ENCODE results near the gene GTF2A1L. TPM values are rescaled to one million over a fixed set of nuclear protein-coding genes. Genes with fewer than 3 reads are reported as not detected.

GTF2A1L gene
- total RNA-seq, 2 experiments from 2014 or later, result not detected

DNA sequence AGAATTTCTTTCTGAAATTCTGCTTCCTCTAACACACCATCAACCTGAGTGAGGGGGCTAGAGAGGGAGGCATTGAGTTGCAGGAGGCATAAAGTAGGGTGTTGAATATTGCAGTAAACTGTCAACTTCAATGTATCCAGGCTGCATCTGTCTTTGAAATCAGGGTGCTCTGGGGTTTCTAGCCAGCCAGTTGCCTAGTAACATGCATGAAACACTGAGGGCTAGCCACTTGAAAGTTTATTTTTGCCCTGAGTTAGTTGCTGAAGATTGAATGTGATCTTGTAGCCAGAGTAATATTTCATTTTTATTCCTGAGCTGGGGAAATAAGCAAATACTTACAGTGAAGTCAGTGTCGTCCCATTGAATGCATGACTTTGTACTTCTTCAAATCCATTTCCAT is 96.0 kb downstream of the GTF2A1L start:
- DNase-seq, result no peak
- Mint-ChIP-seq H3K4me1 (ENCODE audit: low read depth) (no peaks in the 10 kb centered on the region), H3K36me3 (no peaks in the 10 kb centered on the region), H3K27me3 (peaks cover 16% of the 10 kb centered on the region), H3K27ac (no peak overlapping the region), H3K4me3 (no peak overlapping the region), H3K9me3 (no peaks in the 10 kb centered on the region)
- intact Hi-C loops (cut with micrococcal nuclease), result no loop called here
- POLR2A ChIA-PET, result no interaction called here
- CTCF ChIA-PET, result no interaction called here

DNA sequence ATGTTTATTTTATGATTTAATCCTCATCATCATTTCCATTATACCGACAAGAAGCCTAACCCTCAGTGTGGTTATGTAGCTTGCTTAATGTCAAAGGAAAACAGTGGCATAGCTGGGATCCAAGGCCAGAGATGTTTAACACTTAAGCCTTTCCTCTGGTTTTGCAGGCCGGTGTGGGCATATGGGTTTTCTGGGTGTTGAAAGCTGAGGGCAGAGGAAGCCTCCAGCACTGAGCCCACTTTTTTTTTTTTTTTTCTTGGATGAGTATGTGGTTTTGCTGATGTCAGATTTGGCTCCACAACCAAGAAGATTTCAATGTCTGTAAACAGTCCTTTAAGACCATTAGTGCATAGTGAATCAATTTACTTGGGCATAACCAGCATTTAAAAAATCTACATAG is 96.6 kb downstream of the GTF2A1L start:
- intact Hi-C loops (cut with micrococcal nuclease), result no loop called here
- Mint-ChIP-seq H3K4me3 (no peak overlapping the region), H3K36me3 (no peaks in the 10 kb centered on the region), H3K27me3 (peaks cover 16% of the 10 kb centered on the region), H3K27ac (no peak overlapping the region), H3K9me3 (no peaks in the 10 kb centered on the region), H3K4me1 (ENCODE audit: low read depth) (no peaks in the 10 kb centered on the region)
- CTCF ChIA-PET, result no interaction called here
- DNase-seq, result no peak
- POLR2A ChIA-PET, result no interaction called here

DNA sequence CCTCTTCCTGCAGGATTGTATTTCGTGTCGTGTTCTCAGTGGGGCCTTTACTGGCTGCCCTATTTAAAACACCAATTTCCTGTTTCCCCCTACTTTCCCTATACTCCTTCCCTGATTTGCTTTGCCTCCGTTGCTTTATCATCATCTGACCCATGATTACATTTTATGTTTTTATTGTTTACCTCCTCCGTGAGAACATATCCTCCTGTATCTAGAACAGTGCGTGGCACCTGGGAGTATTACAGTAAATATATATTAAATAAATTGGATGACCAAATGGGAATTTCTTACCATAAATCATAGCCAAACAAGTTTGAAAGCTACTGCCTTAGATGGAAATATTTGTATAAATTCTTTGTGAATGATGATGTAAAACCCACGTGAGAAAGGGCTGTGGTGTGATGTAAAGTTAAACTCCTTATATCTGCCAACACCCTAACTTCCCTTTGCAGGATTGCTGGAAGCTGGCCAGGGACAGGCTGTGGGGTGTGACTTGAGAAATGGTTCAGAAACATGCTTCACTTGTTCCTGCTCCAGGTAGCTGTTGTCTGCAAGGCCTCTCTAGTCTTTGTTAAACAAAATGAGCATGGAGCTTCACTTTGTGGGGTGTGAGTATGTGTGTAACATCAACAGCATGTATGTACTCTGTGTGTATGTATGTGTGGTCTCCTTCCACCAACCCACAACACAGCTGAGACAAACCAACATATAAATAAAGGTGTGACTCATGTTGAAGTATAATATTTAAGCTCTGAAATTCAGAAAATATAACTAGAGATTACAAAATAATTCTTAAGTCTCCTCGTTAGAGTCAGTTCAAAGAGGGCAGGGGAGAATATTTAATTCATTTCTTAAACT is 97.6 kb downstream of the GTF2A1L start:
- H3K36me3 Mint-ChIP-seq, result no peaks in the 10 kb centered on the region
- no peaks in the 10 kb centered on the region for H3K9me3 Mint-ChIP-seq
- CTCF ChIA-PET, result interaction anchor here (0.6 kb wide), 1 partner anchor 291 kb away, joined by 3 read pairs; no protein-coding TSS in a partner anchor
- H3K4me1 Mint-ChIP-seq (ENCODE audit: low read depth), result no peaks in the 10 kb centered on the region
- H3K4me3 Mint-ChIP-seq, result no peak overlapping the region
- intact Hi-C loops (cut with micrococcal nuclease), result no loop called here
- no peak overlapping the region for H3K27ac Mint-ChIP-seq
- H3K27me3 Mint-ChIP-seq, result peaks cover 16% of the 10 kb centered on the region
- POLR2A ChIA-PET, result no interaction called here
- no peak for DNase-seq

DNA sequence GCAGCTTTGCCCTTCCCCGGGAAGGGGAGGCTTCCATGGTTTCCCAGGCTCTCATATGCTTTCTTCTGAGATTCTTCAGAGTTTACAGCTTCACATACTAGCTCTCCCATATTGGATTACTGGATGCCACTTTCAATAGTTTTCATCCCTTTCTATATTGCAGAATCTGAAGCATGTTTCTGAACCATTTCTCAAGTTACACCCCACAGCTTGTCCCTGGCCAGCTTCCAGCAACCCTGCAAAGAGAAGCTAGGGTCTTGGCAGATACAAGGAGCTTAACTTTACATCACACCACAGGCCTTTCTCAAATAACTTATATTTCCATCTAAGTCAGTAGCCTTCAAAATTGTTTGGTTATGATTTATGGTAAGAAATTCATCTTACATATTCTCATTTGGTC is 98.3 kb downstream of the GTF2A1L start:
- H3K27me3 Mint-ChIP-seq, result peaks cover 17% of the 10 kb centered on the region
- CTCF ChIA-PET, result interaction anchor here (0.6 kb wide), 1 partner anchor 290 kb away, joined by 3 read pairs; no protein-coding TSS in a partner anchor
- H3K9me3 Mint-ChIP-seq, result no peaks in the 10 kb centered on the region
- H3K27ac Mint-ChIP-seq, result no peak overlapping the region
- no peak for DNase-seq
- intact Hi-C loops (cut with micrococcal nuclease), result no loop called here
- H3K36me3 Mint-ChIP-seq, result no peaks in the 10 kb centered on the region
- POLR2A ChIA-PET, result no interaction called here
- no peak overlapping the region for H3K4me3 Mint-ChIP-seq
- H3K4me1 Mint-ChIP-seq (ENCODE audit: low read depth), result no peaks in the 10 kb centered on the region

DNA sequence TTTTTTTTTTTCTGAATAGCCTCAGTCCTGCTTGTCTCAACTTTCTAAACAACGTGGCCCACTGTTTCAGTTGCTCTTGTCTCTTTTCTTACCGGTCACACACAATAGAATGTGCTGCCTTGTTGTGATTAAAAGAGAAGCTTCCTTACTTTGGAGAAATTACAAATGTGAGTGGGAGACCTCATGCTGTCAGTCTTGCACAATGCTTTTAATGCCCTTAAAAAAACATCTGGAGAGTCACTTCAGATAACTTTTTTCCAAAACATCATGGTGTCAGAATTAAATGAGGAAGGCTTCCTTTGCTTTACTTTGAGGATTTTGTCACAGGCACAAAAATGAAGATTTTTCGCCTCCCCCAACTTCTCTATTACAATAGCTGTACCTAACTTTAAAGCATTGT is 100.2 kb downstream of the GTF2A1L start:
- Mint-ChIP-seq H3K4me1 (ENCODE audit: low read depth) (no peaks in the 10 kb centered on the region), H3K27me3 (peaks cover 11% of the 10 kb centered on the region), H3K27ac (no peak overlapping the region), H3K9me3 (no peaks in the 10 kb centered on the region), H3K4me3 (no peak overlapping the region), H3K36me3 (no peaks in the 10 kb centered on the region)
- POLR2A ChIA-PET, result no interaction called here
- intact Hi-C loops (cut with micrococcal nuclease), result no loop called here
- CTCF ChIA-PET, result no interaction called here
- no peak for DNase-seq

DNA sequence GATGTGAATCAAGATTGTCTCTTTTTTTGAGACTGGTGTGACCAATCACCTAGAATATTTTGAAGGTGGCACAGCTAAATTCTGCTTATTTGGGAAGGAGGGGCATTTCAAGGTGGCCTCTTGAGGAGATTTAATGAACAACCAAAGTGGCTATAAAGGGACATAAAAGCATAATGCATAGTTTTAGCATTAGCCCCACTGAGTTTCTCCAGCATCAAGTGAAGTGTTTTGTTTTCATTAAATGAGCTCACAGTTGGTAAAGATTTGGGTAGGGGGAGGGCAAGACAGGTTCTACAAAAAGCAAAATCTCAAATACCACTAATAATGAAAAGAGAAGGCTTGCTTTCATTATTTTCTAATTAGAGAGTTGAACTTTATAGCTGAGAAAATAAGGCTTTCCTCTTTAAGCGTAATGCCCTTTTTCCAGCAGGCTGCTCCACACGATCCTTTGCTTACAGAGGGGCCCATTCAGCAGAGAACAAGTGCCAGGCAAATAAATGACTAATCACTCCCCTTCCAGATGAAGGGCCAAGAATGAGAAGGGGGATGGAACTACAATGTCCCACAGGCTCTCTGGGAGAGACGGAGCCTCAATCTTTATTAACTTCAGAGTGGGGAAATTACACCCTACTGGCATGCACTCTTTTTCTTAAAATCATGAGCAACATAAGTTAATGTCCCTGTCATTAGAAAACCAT is 102.0 kb downstream of the GTF2A1L start:
- Mint-ChIP-seq H3K27ac (no peak overlapping the region), H3K4me1 (ENCODE audit: low read depth) (no peaks in the 10 kb centered on the region), H3K36me3 (no peaks in the 10 kb centered on the region), H3K4me3 (no peak overlapping the region), H3K9me3 (no peaks in the 10 kb centered on the region), H3K27me3 (peaks cover 6% of the 10 kb centered on the region)
- CTCF ChIA-PET, result no interaction called here
- POLR2A ChIA-PET, result no interaction called here
- intact Hi-C loops (cut with micrococcal nuclease), result no loop called here
- DNase-seq, result no peak

DNA sequence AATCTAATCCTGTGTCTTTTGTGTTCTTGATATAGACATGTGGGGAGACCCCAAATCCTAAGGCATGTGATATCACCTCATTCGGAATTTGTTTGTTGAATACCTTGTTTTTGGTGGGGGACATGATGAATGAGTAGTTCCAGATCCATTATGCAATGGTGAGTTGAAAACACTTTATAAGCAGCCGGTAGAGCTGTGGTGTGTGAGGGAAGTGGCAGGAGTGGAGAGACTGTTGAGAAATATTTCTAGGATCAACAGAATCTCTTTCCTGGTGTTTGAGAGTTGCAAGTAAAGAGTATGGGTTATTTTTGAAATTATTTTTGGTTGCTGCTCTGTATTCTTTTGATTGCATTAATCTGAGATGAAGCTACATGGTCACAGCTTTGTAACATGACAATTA is 103.5 kb downstream of the GTF2A1L start:
- Mint-ChIP-seq H3K9me3 (no peaks in the 10 kb centered on the region), H3K4me1 (ENCODE audit: low read depth) (no peaks in the 10 kb centered on the region), H3K4me3 (no peak overlapping the region), H3K36me3 (no peaks in the 10 kb centered on the region), H3K27me3 (peaks cover 5% of the 10 kb centered on the region), H3K27ac (no peak overlapping the region)
- ChIA-PET CTCF (no interaction called here), POLR2A (no interaction called here)
- intact Hi-C loops (cut with micrococcal nuclease), result no loop called here
- no peak for DNase-seq

DNA sequence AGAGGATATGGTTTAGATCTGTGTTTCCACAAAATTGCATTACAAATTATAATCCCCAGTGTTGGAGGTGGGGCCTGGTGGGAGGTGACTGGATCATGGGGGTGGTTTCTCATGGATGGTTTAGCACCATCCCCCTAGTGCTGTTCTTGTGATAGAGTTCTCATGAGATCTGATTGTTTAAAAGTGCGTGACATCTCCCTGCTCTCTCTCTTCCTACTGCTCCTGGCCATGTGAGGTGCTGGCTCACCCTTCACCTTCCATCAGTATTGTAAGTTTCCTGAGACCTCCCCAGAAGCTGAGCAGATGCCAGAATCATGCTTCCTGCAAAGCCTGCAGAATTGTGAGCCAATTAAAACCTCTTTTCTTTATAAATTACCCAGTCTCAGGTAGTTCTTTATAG is 104.7 kb downstream of the GTF2A1L start:
- POLR2A ChIA-PET, result no interaction called here
- no peak overlapping the region for H3K4me3 Mint-ChIP-seq
- no peaks in the 10 kb centered on the region for H3K36me3 Mint-ChIP-seq
- H3K27me3 Mint-ChIP-seq, result peaks cover 2% of the 10 kb centered on the region
- no peak for DNase-seq
- no peaks in the 10 kb centered on the region for H3K9me3 Mint-ChIP-seq
- H3K4me1 Mint-ChIP-seq (ENCODE audit: low read depth), result no peaks in the 10 kb centered on the region
- CTCF ChIA-PET, result interaction anchor here (0.5 kb wide), 1 partner anchor 132 kb away, joined by 3 read pairs; no protein-coding TSS in a partner anchor
- no peak overlapping the region for H3K27ac Mint-ChIP-seq
- intact Hi-C loops (cut with micrococcal nuclease), result no loop called here

DNA sequence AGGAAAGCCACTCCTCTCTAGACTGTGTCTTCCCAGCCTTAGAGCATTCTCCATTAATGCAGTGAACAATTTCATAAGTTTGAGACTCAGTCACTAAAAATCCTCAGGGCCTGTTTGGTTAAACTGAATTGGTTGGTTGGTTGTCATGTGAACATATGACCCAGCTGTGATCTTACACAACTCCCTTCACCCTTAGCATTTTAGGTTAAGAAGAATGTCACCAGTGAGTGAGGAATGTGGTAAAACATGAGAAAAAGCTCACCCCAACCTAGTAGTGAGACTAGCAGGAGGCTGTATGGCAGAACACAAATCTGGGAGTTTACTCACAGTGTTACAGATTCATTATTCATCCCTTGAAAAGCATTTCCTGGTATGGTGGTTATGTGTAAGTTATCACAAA is 105.5 kb downstream of the GTF2A1L start:
- Mint-ChIP-seq H3K4me1 (ENCODE audit: low read depth) (no peaks in the 10 kb centered on the region), H3K4me3 (no peak overlapping the region), H3K27me3 (peaks cover 2% of the 10 kb centered on the region), H3K27ac (no peak overlapping the region), H3K36me3 (no peaks in the 10 kb centered on the region), H3K9me3 (no peaks in the 10 kb centered on the region)
- DNase-seq, result no peak
- CTCF ChIA-PET, result no interaction called here
- POLR2A ChIA-PET, result no interaction called here
- intact Hi-C loops (cut with micrococcal nuclease), result no loop called here

DNA sequence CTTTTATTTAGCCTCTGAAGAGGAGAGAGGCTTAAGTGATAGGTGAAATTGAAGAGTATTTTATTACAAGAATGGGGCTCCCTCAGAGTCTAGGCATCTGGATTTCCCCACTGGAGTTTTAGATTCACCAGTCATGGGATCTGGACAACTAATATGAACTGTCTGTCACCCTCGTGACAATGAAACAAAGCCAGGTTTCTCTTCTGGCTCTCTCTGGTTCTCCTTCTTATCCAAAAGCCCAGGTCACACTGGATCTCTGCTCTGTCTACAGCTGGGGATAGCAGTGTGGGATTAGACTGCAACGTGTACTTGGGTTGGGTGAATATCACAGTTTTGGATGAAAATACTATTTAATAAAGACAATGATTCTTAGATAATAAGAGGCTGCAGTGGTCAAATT is 106.6 kb downstream of the GTF2A1L start:
- DNase-seq, result no peak
- peaks cover 2% of the 10 kb centered on the region for H3K27me3 Mint-ChIP-seq
- intact Hi-C loops (cut with micrococcal nuclease), result no loop called here
- no peaks in the 10 kb centered on the region for H3K4me1 Mint-ChIP-seq (ENCODE audit: low read depth)
- no peaks in the 10 kb centered on the region for H3K9me3 Mint-ChIP-seq
- no peak overlapping the region for H3K4me3 Mint-ChIP-seq
- no peak overlapping the region for H3K27ac Mint-ChIP-seq
- ChIA-PET CTCF (no interaction called here), POLR2A (no interaction called here)
- H3K36me3 Mint-ChIP-seq, result no peaks in the 10 kb centered on the region

DNA sequence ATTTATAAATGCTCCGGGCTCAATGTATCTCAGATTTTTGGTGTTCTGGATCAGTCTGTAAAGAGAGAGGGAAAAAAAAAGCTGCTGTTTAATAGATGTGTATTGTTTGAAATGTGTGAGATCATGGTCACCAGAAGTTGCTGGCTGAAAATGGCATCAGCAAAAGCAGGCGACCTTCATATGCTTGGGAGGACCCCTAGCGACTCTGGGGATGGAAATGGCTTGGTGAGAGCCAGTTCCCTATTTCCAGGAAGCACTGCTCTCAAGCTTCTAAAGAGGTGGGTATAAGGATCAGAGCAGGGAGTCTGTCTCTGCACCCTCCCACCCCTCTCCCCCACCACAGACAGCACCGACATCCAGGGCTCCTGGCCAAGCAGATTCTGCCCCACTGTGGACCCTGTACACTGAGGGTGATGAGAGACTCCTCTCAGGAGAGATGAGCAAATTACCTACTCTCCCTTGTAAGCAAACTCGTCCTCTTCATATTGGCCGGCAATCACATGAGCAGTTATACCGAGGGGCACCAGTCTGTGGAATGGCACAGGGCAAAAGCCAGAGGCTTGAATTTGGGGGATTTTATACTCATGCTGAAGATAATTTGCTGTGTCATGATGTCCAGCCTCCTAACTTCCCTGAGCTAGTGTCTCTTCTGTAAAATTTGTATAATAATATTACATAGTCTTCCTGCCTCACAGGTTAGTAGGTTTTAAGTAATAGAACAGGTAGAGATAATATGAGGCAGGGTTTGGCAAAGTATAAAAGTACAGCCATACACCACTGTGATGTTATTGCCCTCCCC is 108.2 kb downstream of the GTF2A1L start:
- Mint-ChIP-seq H3K27ac (no peak overlapping the region), H3K36me3 (no peaks in the 10 kb centered on the region), H3K4me3 (no peak overlapping the region), H3K9me3 (no peaks in the 10 kb centered on the region), H3K27me3 (no peaks in the 10 kb centered on the region), H3K4me1 (ENCODE audit: low read depth) (no peaks in the 10 kb centered on the region)
- DNase-seq, result no peak
- ChIA-PET CTCF (no interaction called here), POLR2A (no interaction called here)
- intact Hi-C loops (cut with micrococcal nuclease), result no loop called here

DNA sequence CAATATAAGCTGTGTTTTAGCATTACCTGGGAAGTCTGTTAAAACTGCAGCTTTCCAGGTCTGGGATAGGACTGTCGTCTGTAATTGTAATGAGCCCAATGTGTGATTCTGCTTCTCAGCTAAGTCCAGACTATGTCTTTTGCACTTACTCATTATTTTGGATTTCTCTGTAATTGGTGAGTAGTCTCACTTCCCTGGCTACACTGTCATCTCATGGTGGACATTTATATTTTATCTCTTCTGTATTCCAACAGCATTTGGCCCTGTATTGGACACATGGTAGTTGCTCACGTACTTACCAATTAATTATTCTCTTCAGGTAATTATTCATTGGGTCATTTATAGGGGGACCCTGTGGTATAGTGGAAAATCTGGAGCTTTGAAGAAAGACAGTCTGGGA is 109.9 kb downstream of the GTF2A1L start:
- H3K4me1 Mint-ChIP-seq (ENCODE audit: low read depth), result no peaks in the 10 kb centered on the region
- ChIA-PET CTCF (no interaction called here), POLR2A (no interaction called here)
- H3K36me3 Mint-ChIP-seq, result no peaks in the 10 kb centered on the region
- intact Hi-C loops (cut with micrococcal nuclease), result no loop called here
- no peak for DNase-seq
- no peaks in the 10 kb centered on the region for H3K9me3 Mint-ChIP-seq
- no peak overlapping the region for H3K27ac Mint-ChIP-seq
- peaks cover 3% of the 10 kb centered on the region for H3K27me3 Mint-ChIP-seq
- H3K4me3 Mint-ChIP-seq, result no peak overlapping the region
